ENCODE data around the gene MADCAM1. TPM values are rescaled to one million over a fixed set of nuclear protein-coding genes. Genes with fewer than 3 reads are reported as not detected.
A peak's percentile ranks its signal among the peaks of the same experiment; 100 is the strongest.

MADCAM1 gene
- total RNA-seq, 4 donors from 2014 or later = 0.34 to 0.57 TPM; not detected in 2

DNA sequence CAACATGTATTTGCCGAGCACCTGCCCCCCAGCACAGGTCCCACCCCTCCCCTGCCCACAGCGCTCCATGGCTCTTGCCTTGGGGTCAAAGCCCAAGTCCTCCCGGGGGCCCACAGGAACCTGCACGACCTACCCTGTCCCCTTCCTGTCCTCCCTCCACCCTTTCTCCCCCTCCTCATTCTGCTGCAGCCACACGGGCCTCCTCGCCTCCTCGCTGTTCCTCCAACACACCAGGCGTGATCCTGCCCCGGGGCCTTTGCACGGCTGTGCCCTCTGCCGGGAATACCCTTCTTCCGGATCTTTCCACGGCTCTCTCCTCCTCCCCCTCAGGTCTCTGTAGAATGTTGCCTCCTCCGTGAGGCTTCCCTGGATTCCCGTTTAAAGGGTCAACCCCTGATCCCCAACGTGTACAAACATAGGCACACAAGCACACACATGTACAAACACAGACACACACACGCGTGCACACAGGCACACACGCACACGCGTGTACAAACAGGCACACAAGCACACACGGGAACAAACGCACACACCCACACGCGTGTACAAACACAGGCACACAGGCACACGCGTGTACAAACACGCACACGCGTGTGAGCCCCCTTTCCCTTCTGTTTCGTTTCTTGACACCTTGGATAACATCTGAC is 2.8 kb downstream of the MADCAM1 start:
- 60 to 63% methylated on average over 31 of the region's 31 CpGs for WGBS, 2 donors
- H3K4me3 ChIP-seq (ENCODE audit: low read depth, poor library complexity, severe bottlenecking) = no peak overlapping the region
- intact Hi-C loops (cut with DNase I; ENCODE audit: low total_unique reads) = no loop called here
- TF ChIP-seq POLR2A (IDR thresholded peaks at IDR 0.05) = no peak
- TF ChIP-seq, protein P1, sequence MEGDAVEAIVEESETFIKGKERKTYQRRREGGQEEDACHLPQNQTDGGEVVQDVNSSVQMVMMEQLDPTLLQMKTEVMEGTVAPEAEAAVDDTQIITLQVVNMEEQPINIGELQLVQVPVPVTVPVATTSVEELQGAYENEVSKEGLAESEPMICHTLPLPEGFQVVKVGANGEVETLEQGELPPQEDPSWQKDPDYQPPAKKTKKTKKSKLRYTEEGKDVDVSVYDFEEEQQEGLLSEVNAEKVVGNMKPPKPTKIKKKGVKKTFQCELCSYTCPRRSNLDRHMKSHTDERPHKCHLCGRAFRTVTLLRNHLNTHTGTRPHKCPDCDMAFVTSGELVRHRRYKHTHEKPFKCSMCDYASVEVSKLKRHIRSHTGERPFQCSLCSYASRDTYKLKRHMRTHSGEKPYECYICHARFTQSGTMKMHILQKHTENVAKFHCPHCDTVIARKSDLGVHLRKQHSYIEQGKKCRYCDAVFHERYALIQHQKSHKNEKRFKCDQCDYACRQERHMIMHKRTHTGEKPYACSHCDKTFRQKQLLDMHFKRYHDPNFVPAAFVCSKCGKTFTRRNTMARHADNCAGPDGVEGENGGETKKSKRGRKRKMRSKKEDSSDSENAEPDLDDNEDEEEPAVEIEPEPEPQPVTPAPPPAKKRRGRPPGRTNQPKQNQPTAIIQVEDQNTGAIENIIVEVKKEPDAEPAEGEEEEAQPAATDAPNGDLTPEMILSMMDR (IDR thresholded peaks at IDR 0.05) = no peak
- DNase-seq (ENCODE audit: low spot score in 2 of 2) = no peak

DNA sequence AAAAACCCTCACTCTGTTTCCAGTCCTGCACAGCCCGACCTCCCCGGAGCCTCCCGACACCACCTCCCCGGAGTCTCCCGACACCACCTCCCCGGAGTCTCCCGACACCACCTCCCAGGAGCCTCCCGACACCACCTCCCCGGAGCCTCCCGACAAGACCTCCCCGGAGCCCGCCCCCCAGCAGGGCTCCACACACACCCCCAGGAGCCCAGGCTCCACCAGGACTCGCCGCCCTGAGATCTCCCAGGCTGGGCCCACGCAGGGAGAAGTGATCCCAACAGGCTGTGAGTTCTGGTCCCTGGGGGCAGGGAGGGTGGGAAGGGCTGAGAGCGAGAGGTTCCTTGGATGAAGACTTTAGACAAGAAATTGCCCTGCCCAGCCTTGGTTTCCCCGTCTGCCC is 5.4 kb downstream of the MADCAM1 start:
- no peak overlapping the region for H3K4me3 ChIP-seq (ENCODE audit: low read depth, poor library complexity, severe bottlenecking)
- intact Hi-C loops (cut with DNase I; ENCODE audit: low total_unique reads) = no loop called here
- no peak for DNase-seq (ENCODE audit: low spot score in 2 of 2)
- WGBS, 2 donors = 74 to 79% methylated on average over 17 of the region's 17 CpGs
- TF ChIP-seq, protein P1 (IDR thresholded peaks at IDR 0.05) = no peak
- TF ChIP-seq POLR2A (IDR thresholded peaks at IDR 0.05) = no peak

DNA sequence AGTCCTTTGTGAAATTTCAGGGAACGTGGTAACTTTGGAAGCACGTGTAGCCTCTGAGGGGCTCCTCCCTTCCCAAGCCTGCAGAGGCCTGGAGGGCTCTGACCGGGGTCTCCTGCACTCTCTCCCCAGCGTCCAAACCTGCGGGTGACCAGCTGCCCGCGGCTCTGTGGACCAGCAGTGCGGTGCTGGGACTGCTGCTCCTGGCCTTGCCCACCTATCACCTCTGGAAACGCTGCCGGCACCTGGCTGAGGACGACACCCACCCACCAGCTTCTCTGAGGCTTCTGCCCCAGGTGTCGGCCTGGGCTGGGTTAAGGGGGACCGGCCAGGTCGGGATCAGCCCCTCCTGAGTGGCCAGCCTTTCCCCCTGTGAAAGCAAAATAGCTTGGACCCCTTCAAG is 8.3 kb downstream of the MADCAM1 start:
- TF ChIP-seq, protein P1 (IDR thresholded peaks at IDR 0.05) = no peak
- no peak for TF ChIP-seq POLR2A (IDR thresholded peaks at IDR 0.05)
- H3K4me3 ChIP-seq (ENCODE audit: low read depth, poor library complexity, severe bottlenecking) = no peak overlapping the region
- 90 to 95% methylated on average over 10 to 14 of the region's 14 CpGs for WGBS, 2 donors
- no peak for DNase-seq (ENCODE audit: low spot score in 2 of 2)
- intact Hi-C loops (cut with DNase I; ENCODE audit: low total_unique reads) = no loop called here

DNA sequence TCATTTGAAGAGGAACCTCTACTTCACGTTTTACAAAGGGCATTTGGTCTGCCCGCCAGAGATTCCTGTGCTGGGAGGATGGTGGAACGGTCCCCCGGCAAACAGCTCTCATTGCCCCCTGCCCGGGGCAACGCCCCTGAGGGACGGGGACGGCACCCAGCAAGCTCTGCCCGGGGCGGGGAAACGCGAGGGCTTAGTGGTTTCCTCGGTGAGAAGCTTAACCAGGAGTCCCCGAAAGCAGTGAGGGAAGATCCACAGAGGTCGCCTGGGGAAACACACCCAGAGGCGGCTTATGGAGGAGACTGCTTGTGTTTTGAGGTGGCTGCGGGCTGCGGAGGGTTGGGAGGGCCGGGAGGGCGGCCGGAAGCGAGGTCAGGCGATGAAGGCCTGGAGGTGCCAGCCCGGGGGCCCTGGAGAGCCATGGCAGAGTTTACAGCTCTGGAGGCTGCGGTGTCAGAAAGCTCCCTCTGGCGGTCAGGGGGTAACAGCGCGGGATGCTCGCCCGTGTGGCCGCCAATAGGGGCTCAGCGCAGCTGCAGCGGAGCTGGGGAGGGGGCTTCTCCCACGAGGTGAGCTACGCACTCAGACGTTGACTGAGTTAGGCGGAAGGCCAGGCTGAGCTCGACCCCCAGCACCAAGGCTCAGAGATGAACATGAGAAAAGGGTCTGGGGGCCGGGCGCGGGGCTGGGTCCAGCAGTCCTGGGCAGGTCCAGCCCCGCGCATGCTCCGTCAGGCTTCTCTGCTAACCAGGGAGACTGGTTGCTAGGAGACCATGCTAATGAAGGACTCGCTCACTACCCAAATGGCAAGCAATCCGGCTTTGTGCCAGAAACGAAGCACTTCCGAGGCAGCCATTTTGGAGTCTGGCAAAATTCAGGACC is 10.4 kb downstream of the MADCAM1 start:
- no peak overlapping the region for H3K4me3 ChIP-seq (ENCODE audit: low read depth, poor library complexity, severe bottlenecking)
- intact Hi-C loops (cut with DNase I; ENCODE audit: low total_unique reads) = no loop called here
- WGBS, 2 donors = 4% methylated on average over 42 to 47 of the region's 48 CpGs
- DNase-seq (ENCODE audit: low spot score in 2 of 2) = peak in 1 of 2 donors; percentile 99
- no peak for TF ChIP-seq POLR2A (IDR thresholded peaks at IDR 0.05)
- TF ChIP-seq, protein P1 (IDR thresholded peaks at IDR 0.05) = peak in 1 of 3 donors; percentile 98

DNA sequence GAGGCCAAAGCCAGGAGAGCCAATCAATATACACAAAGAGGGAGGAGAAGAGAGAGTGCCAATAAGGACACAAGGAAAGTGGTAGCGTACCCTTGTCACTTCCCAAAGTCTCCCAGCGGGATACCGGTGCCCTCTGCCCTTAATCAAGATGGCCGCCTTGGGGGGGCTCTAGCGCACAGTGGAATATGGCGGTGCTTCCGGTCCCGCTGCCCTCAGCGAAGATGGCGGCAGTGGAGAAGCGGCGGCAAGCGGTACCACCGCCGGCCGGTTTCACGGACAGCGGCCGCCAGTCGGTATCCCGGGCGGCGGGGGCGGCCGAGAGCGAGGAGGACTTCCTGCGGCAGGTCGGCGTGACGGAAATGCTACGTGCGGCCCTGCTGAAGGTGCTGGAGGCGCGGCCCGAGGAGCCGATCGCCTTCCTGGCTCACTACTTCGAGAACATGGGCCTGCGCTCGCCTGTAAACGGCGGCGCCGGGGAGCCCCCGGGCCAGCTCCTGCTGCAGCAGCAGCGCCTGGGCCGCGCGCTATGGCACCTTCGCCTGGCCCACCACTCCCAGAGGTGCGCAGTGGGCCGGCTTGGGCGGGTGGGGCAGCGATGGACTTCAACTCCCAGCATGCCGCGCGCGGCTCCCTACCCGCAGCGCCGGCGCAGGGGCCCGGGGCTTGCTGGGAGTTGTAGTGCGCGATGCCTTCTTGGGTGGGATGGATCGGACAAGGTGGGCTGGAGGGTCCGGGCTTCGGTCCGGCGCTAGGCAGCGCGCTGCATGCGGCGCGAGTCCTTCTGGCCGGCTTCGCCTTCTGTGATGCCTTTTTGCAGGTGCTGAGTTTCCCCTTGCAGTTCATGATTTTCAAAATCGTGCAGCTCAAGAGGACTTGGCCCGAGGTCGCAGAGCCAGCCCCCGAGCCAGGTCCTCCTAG is 11.3 kb downstream of the MADCAM1 start, which contains the start of gene TPGS1:
Gene TPGS1, plus strand, starts transcription at position 212 of the 918 bp plus-strand sequence. Its CDS starts 10 bp downstream, at position 222.
- peak within 1 kb of the TSS; percentile 69 for H3K4me3 ChIP-seq (ENCODE audit: low read depth, poor library complexity, severe bottlenecking)
- peak; percentile 94 to 99 for DNase-seq (ENCODE audit: low spot score in 2 of 2)
- TF ChIP-seq, protein P1 (IDR thresholded peaks at IDR 0.05) = no peak
- TF ChIP-seq POLR2A (IDR thresholded peaks at IDR 0.05) = no peak
- 1 to 2% methylated on average over 25 to 53 of the region's 81 CpGs for WGBS, 2 donors
- intact Hi-C loops (cut with DNase I; ENCODE audit: low total_unique reads) = no loop called here

All from lower leg skin (tissue), 4 donors.